ENCODE measurements around the gene TTC33.
"Not testable (repeated sequence)": the region's sequence is repeated elsewhere in the genome, so short reads cannot be mapped to it uniquely, and the experiment has no call there.

DNA sequence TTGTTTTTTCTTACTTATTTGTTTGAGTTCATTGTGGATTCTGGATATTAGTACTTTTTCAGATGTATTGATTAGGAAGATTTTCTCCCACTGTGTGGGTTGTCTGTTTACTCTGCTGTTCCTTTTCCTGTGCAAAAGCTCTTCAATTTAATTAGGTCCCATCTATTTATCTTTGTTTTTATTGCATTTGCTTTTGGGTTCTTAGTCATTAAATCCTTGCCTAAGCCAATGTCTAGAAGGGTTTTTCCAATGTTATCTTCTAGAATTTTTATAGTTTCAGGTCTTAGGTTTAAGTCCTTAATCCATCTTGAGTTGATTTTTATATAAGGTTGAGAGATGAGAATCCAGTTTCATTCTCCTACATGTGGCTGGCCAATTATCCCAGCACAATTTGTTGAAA, 38.6 kb upstream of the TTC33 start:
- not testable (repeated sequence) for TF ChIP-seq POLR2A (IDR thresholded peaks at IDR 0.05)
- TF ChIP-seq, protein P1, sequence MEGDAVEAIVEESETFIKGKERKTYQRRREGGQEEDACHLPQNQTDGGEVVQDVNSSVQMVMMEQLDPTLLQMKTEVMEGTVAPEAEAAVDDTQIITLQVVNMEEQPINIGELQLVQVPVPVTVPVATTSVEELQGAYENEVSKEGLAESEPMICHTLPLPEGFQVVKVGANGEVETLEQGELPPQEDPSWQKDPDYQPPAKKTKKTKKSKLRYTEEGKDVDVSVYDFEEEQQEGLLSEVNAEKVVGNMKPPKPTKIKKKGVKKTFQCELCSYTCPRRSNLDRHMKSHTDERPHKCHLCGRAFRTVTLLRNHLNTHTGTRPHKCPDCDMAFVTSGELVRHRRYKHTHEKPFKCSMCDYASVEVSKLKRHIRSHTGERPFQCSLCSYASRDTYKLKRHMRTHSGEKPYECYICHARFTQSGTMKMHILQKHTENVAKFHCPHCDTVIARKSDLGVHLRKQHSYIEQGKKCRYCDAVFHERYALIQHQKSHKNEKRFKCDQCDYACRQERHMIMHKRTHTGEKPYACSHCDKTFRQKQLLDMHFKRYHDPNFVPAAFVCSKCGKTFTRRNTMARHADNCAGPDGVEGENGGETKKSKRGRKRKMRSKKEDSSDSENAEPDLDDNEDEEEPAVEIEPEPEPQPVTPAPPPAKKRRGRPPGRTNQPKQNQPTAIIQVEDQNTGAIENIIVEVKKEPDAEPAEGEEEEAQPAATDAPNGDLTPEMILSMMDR (IDR thresholded peaks at IDR 0.05) = not testable (repeated sequence)

All from right lobe of liver (tissue), 4 donors.